Mesendoderm (in vitro differentiated cells): ENCODE results near the gene ZNF385A.
"Not testable (repeated sequence)": the region's sequence is repeated elsewhere in the genome, so short reads cannot be mapped to it uniquely, and the experiment has no call there.

Source experiments
- DNase-seq: peaks from one replicate; pipeline ENCODE4 v3.0.0; 2013
- H2AK5ac ChIP-seq: 2 replicates; pipeline ENCODE4 v1.6.1; 2013; ENCODE audit warnings: low read length, inconsistent platforms
- H2BK120ac ChIP-seq: 2 replicates; pipeline ENCODE4 v1.6.1; 2013; ENCODE audit warnings: low read depth, mild to moderate bottlenecking, low read length, moderate library complexity, mixed read lengths
- H2BK15ac ChIP-seq: replicated peaks from 2 replicates; pipeline ENCODE4 v1.6.1; 2013; ENCODE audit warnings: low read depth, mild to moderate bottlenecking, moderate library complexity
- H2BK5ac ChIP-seq: 2 replicates; pipeline ENCODE4 v1.6.1; 2013; ENCODE audit warnings: low read length, inconsistent platforms
- H3K18ac ChIP-seq: 2 replicates; pipeline ENCODE4 v1.6.1; 2013; ENCODE audit warnings: mild to moderate bottlenecking, low read length, mixed read lengths
- H3K23ac ChIP-seq: one replicate; pipeline ENCODE4 v1.6.1; 2013; ENCODE audit warnings: low read length
- H3K27ac ChIP-seq: 2 replicates; pipeline ENCODE4 v1.5.1; 2013; ENCODE audit warnings: low read depth, mild to moderate bottlenecking, inconsistent platforms, low read length, moderate library complexity
- H3K27me3 ChIP-seq: 2 replicates; pipeline ENCODE4 v1.6.1; 2013; ENCODE audit warnings: low read length, control low read depth, mild to moderate bottlenecking, inconsistent platforms; ENCODE audit not compliant: insufficient read depth, poor library complexity
- H3K36me3 ChIP-seq: 2 replicates; pipeline ENCODE4 v1.6.1; 2013; ENCODE audit warnings: low read length, inconsistent platforms; ENCODE audit not compliant: control insufficient read depth, insufficient read depth
- H3K4ac ChIP-seq: one replicate; pipeline ENCODE4 v1.6.1; 2013; ENCODE audit warnings: low read depth, mild to moderate bottlenecking, low read length, moderate library complexity
- H3K4me1 ChIP-seq: 2 replicates; pipeline ENCODE4 v1.6.1; 2013; ENCODE audit warnings: low read depth, low read length, inconsistent platforms; ENCODE audit not compliant: control insufficient read depth
- H3K4me2 ChIP-seq: 2 replicates; pipeline ENCODE4 v1.6.1; 2013; ENCODE audit warnings: low read length
- H3K4me3 ChIP-seq: 2 replicates; pipeline ENCODE4 v1.5.1; 2013; ENCODE audit warnings: mild to moderate bottlenecking, low read length
- H3K56ac ChIP-seq: one replicate; pipeline ENCODE4 v1.6.1; 2013; ENCODE audit warnings: low read length
- H3K79me1 ChIP-seq: 2 replicates; pipeline ENCODE4 v1.6.1; 2013; ENCODE audit warnings: low read length, inconsistent platforms
- H3K79me2 ChIP-seq: 2 replicates; pipeline ENCODE4 v1.6.1; 2013; ENCODE audit warnings: mild to moderate bottlenecking, low read length; ENCODE audit not compliant: control insufficient read depth, insufficient read depth
- H3K9ac ChIP-seq: 2 replicates; pipeline ENCODE4 v1.6.1; 2013; ENCODE audit warnings: low read length, inconsistent platforms
- H4K5ac ChIP-seq: one replicate; pipeline ENCODE4 v1.6.1; 2013; ENCODE audit warnings: low read length
- H4K8ac ChIP-seq: one replicate; pipeline ENCODE4 v1.6.1; 2013; ENCODE audit warnings: low read depth, mild to moderate bottlenecking, control low read depth, low read length, moderate library complexity
- WGBS: extraction: QIAGEN DNeasy Blood & Tissue Kit; methylation state at CpG from one replicate; pipeline ENCODE4 v1.1.7; 2013; ENCODE audit warnings: low lambda C conversion rate, missing lambda C conversion rate; ENCODE audit not compliant: insufficient coverage; ENCODE audit errors: extremely low coverage; 5-methylcytosine and 5-hydroxymethylcytosine counted together

The ZNF385A gene

GRCh38 chr12:54356951-54357356 lies 27.6 kb downstream of the ZNF385A start:
- Histone ChIP-seq H3K79me1 (no peaks in the 10 kb centered on the region), H3K4ac (no peak overlapping the region), H2AK5ac (peak overlapping the region; percentile 98), H3K27ac (peak overlapping the region; percentile 93), H3K79me2 (no peaks in the 10 kb centered on the region), H4K8ac (no peak overlapping the region), H3K18ac (peak overlapping the region; percentile 3), H3K4me2 (no peak overlapping the region), H2BK120ac (peak overlapping the region; percentile 49), H3K23ac (no peak overlapping the region), H3K9ac (peak overlapping the region; percentile 97), H3K36me3 (no peaks in the 10 kb centered on the region), H2BK15ac (no peak overlapping the region), H4K5ac (no peak overlapping the region), H3K4me1 (peaks cover 29% of the 10 kb centered on the region), H3K27me3 (no peaks in the 10 kb centered on the region), H2BK5ac (peak overlapping the region; percentile 77), H3K4me3 (no peak overlapping the region), H3K56ac (peak overlapping the region; percentile 100)
- DNase-seq: peak; percentile 60
- no CpG with 5 or more reads among the region's 4 CpGs for WGBS

GRCh38 chr12:54356228-54356627 lies 28.3 kb downstream of the ZNF385A start:
- Histone ChIP-seq H4K5ac (no peak overlapping the region), H3K4me1 (peaks cover 36% of the 10 kb centered on the region), H3K23ac (no peak overlapping the region), H2BK5ac (peak overlapping the region; percentile 5), H3K4me2 (no peak overlapping the region), H2AK5ac (no peak overlapping the region), H3K18ac (peak overlapping the region; percentile 3), H3K9ac (peak overlapping the region; percentile 97), H3K56ac (peak overlapping the region; percentile 68), H3K4ac (no peak overlapping the region), H4K8ac (no peak overlapping the region), H3K27ac (peak overlapping the region; percentile 37), H2BK120ac (peak overlapping the region; percentile 54), H3K4me3 (no peak overlapping the region), H2BK15ac (peak overlapping the region; percentile 37), H3K79me1 (no peaks in the 10 kb centered on the region), H3K36me3 (no peaks in the 10 kb centered on the region), H3K27me3 (no peaks in the 10 kb centered on the region), H3K79me2 (no peaks in the 10 kb centered on the region)
- no peak for DNase-seq
- WGBS: no CpG with 5 or more reads among the region's 3 CpGs

DNA sequence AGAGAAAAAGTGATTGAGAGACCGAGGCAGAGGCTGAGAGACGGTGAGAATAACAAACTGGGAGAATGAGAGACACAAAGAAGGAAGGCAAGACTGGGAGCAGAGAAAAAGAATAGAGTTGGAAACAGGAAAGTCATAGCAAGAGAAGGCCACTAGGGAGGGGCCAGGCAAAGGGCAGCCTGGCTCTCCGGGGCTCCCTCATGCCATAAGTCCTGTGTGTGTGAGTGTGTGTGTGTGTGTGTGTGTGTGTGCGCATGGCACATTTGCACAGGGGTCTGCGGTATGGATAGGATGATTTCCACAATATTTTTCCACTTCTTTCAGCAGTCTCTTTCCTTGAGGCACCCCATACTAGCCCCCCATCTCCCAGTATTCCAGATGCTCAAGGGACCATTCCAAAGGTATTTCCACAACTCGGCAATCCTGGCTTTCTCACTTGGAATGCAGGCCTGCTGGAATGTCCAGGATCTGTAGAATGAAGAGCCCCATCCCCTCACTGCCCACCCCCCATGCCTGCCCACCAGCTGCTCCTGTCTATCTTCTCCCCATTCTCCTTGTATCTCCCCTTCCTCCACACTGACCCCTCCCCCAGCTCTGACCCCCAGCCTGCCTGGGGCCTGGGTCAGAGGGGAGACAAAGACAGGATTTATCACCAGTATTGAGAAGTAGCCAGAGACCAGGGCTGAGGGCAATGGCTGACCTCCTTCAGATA lies 29.3 kb downstream of the ZNF385A start:
- no peak overlapping the region for H3K4me3 ChIP-seq
- H3K4me1 ChIP-seq: peaks cover 36% of the 10 kb centered on the region
- peak overlapping the region; percentile 72 for H3K56ac ChIP-seq
- peak overlapping the region; percentile 38 for H2BK5ac ChIP-seq
- H3K27ac ChIP-seq: peak overlapping the region; percentile 37
- no CpG with 5 or more reads among the region's 6 CpGs for WGBS
- H3K23ac ChIP-seq: no peak overlapping the region
- peak; percentile 63 for DNase-seq
- no peak overlapping the region for H4K5ac ChIP-seq
- no peak overlapping the region for H2BK15ac ChIP-seq
- peaks cover under 1% of the 10 kb centered on the region for H3K36me3 ChIP-seq
- H3K9ac ChIP-seq: peak overlapping the region; percentile 14
- no peak overlapping the region for H4K8ac ChIP-seq
- no peak overlapping the region for H2AK5ac ChIP-seq
- no peaks in the 10 kb centered on the region for H3K79me2 ChIP-seq
- no peaks in the 10 kb centered on the region for H3K27me3 ChIP-seq
- no peak overlapping the region for H3K4ac ChIP-seq
- H3K18ac ChIP-seq: no peak overlapping the region
- H3K79me1 ChIP-seq: no peaks in the 10 kb centered on the region
- no peak overlapping the region for H3K4me2 ChIP-seq
- no peak overlapping the region for H2BK120ac ChIP-seq

DNA sequence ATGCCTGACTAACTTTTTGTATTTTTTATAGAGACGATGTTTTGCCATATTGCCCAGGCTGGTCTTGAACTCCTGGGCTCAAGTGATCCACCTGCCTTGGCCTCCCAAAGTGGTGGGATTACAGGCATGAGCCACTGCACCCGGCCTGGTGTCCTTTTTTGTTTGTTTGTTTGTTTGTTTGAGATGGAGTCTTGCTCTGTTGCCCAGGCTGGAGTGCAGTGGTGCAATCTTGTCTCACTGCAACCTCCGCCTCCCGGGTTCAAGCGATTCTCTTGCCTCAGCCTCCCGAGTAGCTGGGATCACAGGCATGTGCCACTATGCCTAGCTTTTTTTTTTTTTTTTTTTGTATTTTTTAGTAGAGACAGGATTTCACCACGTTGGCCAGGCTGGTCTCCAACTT lies 30.3 kb downstream of the ZNF385A start:
- H3K4me3 ChIP-seq, H3K4ac ChIP-seq, H2AK5ac ChIP-seq, H3K79me2 ChIP-seq, H3K56ac ChIP-seq, H2BK15ac ChIP-seq, H3K36me3 ChIP-seq, H3K4me2 ChIP-seq, H3K23ac ChIP-seq, H4K5ac ChIP-seq, H3K18ac ChIP-seq, H4K8ac ChIP-seq, H2BK120ac ChIP-seq, H2BK5ac ChIP-seq, H3K79me1 ChIP-seq, H3K27ac ChIP-seq, H3K9ac ChIP-seq, H3K27me3 ChIP-seq, DNase-seq: not testable (repeated sequence)
- peaks cover 36% of the 10 kb centered on the region for H3K4me1 ChIP-seq
- no CpG with 5 or more reads among the region's 7 CpGs for WGBS

- no peak overlapping the region for H2BK120ac ChIP-seq
- H3K36me3 ChIP-seq: peaks cover 5% of the 10 kb centered on the region
- H4K5ac ChIP-seq: no peak overlapping the region
- H2AK5ac ChIP-seq: no peak overlapping the region
- H3K27ac ChIP-seq: peak overlapping the region; percentile 31
- H4K8ac ChIP-seq: no peak overlapping the region
- DNase-seq: no peak
- peak overlapping the region; percentile 45 for H3K18ac ChIP-seq
- no peak overlapping the region for H2BK15ac ChIP-seq
- H3K23ac ChIP-seq: no peak overlapping the region
- no peaks in the 10 kb centered on the region for H3K79me1 ChIP-seq
- no peak overlapping the region for H3K4me2 ChIP-seq
- H3K27me3 ChIP-seq: no peaks in the 10 kb centered on the region
- peak overlapping the region; percentile 28 for H3K9ac ChIP-seq
- peaks cover 36% of the 10 kb centered on the region for H3K4me1 ChIP-seq
- H3K4ac ChIP-seq: no peak overlapping the region
- H3K56ac ChIP-seq: peak overlapping the region; percentile 62
- H2BK5ac ChIP-seq: no peak overlapping the region
- H3K79me2 ChIP-seq: no peaks in the 10 kb centered on the region
- no peak overlapping the region for H3K4me3 ChIP-seq
- WGBS: no CpG with 5 or more reads among the region's 1 CpG
Measured at GRCh38 chr12:54352891-54353874, 31.4 kb downstream of the ZNF385A start.
